CD1c-positive myeloid dendritic cell (primary cell): ENCODE measurements around the gene DNLZ.
A peak's percentile ranks its signal among the peaks of the same experiment; 100 is the strongest.

ENCODE experiments used
- DNase-seq: peaks from one replicate; pipeline ENCODE4 v3.0.0-alpha.2; 2016; ENCODE audit errors: extremely low spot score

DNLZ gene

DNA sequence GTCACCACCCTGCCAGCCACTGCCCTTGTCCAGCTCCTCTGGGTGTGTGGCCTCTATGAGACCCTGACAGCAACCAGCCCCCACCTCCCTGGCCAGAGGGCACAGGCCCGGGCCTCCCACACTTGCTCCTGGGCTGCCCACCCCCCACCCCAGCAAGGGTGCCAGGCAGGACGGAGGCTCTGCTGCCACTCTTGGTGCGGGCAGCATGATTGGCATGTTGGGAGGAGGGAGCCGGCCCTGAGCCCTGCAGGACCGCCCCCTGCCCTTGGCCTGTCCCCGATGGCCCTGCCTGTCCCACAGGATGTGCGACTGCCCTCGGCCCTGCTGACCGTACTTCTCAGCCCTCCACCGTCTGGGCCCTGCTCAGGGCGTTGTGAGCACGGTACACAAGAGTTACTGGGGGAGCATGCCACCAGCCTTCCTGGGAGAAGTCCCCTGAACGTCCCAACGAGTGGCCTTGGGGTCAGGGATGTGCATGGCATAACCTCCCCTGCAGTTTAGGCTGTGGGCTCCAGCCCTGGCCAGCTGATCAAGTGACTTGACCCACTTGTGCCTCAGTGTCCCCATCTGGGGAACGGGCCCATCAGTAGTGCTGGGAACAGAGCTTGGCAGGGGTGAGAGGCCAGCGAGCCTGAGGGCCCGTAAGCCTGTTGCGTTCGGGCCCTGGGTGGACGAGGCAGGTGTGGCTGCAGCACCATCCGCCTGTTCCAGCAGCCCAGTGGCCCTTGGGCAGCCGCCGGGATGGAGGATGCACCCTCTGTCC, 20.2 kb downstream of the DNLZ start:
- no peak for DNase-seq

- peak; percentile 86 for DNase-seq
Measured at GRCh38 chr9:136342181-136343120, 21.1 kb downstream of the DNLZ start.

DNA sequence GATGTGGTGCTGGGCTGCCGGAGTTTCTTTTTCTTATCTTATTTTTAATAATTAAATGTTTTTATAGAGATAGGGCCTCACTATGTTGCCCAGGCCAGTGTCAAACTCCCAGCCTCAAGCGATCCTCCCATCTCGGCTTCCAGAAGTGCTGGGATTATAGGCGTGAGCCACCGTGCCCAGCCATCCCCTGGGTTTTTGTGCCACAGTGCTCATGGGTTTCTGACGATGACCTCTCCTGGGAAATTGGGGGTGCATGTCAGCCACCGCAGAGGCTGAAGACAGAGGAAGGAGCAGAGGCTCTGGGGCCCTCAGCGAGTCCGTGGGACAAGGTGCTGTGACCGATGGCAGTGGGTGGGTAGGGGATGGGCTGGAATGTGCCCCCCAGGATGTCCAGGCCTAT, 21.8 kb downstream of the DNLZ start:
- no peak for DNase-seq

DNA sequence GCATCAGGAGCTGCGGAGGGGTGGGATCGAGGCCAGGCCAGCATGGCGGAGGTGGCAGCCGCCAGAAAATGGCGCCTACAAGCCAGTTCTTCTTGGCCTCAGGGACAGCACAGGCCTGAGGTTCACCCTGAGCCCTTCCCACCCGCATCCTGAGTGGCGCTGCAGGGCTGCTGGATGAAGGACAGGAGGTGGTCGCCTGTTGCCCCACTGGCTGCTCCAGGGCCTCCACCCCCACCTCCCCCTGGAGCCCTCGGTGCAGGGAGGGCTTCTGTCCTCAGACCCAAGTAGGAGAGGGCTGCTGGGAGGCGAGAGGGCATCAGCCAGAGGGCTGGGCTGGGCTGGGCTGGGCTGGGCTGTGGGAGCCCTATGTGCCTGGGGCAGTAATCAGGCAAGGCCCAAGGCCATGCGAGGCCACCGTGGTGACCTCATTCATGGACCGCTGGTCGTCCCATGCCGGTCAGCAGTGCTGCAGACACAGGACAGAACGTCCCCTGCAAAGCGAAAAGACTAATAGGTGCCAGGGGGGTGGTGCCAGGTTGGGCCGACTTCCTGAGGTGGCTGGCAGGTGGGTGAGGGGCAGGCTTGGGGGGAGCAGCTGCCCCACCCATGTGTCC, 22.4 kb downstream of the DNLZ start:
- DNase-seq, result no peak

- no peak for DNase-seq
Measured at GRCh38 chr9:136340356-136341041, 23.0 kb downstream of the DNLZ start.

- DNase-seq, result no peak
Measured at GRCh38 chr9:136339958-136340310, 23.6 kb downstream of the DNLZ start.

DNA sequence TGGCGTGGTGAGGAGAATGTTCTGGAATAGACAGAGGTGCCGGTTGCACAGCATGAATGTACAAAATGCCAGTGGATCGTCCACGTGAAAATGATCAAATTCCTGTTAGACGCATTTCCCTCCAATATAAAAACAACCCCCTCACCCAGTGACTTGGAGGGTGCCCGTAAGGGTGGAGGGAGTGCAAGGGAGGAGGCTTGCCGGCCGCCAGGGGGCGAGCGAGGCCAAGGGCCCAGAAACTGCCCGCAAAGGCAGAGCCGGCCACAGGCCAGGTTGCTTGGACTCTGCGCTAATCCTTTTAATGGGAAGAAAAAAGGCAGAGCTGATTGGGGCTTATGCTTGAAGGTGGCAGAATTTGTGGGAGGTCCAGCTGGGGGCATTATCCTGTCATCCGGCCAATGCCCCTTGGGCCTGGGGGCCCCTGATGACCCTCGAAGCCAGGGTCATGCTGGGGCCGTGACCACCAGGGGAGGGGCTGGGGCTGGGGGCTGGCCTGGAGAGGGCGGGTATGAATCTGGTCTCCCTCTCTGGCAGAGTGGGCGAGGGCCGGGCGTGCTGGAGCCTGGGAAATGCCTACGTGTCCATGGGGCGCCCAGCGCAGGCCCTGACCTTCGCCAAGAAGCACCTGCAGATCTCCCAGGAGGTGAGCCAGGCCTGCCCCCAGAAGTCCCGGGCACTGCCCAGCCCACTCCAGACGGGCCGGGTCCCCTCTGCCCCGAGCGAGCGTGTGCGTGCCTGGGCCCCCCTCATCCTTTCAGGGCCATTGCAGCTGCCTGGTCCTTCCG, 24.2 kb downstream of the DNLZ start:
- DNase-seq, result peak; percentile 67

GRCh38 chr9:136338511-136338910, 25.0 kb downstream of the DNLZ start:
- no peak for DNase-seq

DNA sequence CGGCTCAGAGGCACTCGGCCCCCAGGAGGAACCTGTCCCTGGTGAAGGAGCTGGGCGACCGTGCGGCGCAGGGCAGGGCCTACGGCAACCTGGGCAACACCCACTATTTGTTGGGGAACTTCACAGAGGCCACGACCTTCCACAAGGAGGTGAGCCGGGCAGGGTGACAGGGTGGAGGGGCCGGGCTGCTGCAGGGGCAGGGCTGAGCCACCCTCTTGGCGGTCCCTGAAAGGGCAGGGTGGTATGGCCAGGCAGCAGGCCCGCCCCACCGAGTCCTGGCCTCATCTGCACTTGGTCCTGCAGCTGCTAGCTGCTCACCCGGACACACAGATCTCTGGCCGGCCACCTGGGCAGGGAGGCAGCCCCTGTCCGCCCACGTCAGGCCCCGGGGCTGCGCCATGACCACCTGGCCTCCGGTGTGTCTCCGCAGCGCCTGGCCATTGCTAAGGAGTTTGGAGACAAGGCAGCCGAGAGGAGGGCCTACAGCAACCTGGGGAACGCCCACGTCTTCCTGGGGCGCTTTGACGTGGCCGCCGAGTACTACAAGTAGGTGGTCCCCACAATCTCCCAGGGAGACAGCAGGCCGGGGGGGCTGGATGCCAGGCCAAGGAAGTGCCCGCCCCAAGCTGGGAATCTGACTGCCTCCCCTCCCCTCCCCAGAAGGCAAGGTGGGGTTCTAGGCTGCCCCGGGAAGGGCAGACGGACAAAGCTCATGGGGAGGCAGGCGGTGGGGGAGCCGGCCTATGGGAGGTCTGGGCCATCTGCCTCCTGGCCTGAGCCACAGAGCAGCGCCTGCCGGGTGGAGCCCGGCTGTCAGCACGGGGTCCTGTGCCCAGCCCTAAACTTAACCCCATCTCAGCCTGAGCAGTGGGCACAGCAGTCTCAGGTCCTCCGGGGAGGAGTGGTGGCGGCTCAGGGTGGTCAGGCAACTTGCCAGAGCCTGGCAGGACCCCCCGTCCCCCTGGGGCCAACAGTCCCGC, 25.8 kb downstream of the DNLZ start:
- DNase-seq, result no peak

DNA sequence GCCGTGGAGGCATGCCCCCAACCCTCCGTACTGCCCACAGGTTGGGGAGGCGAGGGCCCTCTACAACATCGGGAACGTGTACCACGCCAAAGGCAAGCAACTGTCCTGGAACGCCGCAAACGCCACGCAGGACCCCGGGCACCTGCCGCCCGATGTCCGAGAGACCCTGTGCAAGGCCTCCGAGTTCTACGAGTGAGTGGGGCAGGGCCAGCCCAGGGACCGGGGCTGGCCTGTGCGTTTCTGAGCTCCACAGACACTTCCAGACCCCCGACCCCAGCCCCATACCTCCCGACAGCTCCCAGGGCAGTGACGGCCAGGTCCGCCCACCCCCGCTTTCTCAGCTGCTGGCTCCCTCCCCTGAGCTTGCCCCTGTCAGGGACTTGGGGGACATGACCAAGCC, 26.7 kb downstream of the DNLZ start:
- DNase-seq, result no peak

GRCh38 chr9:136336156-136336870, 27.2 kb downstream of the DNLZ start:
- DNase-seq, result no peak

- DNase-seq, result no peak
Measured at GRCh38 chr9:136335296-136336155, 28.0 kb downstream of the DNLZ start.

- no peak for DNase-seq
Measured at GRCh38 chr9:136334541-136334940, 29.0 kb downstream of the DNLZ start.

GRCh38 chr9:136333486-136333885, 30.1 kb downstream of the DNLZ start:
- no peak for DNase-seq

GRCh38 chr9:136333045-136333444, 30.5 kb downstream of the DNLZ start:
- no peak for DNase-seq

- no peak for DNase-seq
Measured at GRCh38 chr9:136332482-136332983, 31.0 kb downstream of the DNLZ start.

DNA sequence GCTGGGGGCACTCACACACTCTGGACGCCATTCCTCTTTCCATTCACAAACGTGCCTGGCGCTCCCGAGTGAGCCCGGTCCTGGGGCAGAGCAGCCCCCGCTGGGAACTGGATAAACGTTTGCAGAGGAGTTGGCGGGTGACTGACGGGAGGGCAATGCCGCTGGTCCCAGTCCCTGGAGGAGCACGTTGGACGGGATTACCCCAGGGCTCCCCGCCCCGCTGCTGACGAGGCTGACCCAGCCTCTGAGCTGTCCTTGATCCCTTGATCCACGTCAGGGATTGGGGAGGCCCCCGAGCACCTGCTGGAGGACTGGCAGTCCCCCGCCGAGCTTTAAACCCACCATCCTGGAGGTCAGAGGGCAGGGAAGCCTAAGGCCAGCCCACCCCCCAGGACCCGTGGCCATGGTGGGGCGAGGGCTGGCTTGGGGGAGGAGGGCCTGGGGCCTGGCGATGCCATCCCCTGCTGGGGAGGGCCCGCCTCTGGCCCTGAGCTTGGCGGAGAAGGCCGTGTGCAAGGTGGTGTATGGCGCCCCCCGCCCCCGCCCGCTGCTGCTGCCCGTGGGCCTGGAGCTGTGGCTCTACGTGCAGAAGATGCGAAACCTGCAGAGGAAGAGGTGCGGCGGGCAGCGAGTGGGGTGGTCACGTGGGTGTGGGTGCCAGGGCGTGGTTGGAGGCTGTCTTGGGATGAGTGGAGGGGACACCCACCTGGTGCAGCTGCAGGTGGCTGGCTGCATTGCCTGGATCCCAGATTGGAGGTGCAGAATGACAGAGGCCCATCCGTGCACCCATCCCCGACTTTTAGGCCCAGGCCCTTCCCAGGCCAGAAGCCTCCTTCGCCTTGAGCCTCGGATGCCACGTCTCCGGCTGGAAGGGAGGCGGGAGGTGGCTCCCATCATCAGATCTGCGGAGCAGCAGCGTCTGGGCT, 31.7 kb downstream of the DNLZ start:
- no peak for DNase-seq
